PFSK-1 (cell line): ENCODE results near the gene TULP3.

Source experiments
- FOXP2 ChIP-seq: optimal IDR thresholded peaks from 2 replicates; pipeline ENCODE3; 2011; ENCODE audit warnings: borderline replicate concordance, control low read depth, inconsistent platforms; ENCODE audit not compliant: insufficient read depth; ENCODE audit errors: extremely low read length, extremely low read depth
- POLR2AphosphoS5 ChIP-seq: IDR thresholded peaks from 2 replicates; pipeline ENCODE4 v1.6.1; 2012; ENCODE audit warnings: low read depth, mild to moderate bottlenecking, control low read depth, low read length, moderate library complexity
- SIN3A ChIP-seq: IDR thresholded peaks from 2 replicates; pipeline ENCODE4 v1.6.1; 2012; ENCODE audit warnings: mild to moderate bottlenecking, low read length, moderate library complexity, borderline replicate concordance; ENCODE audit not compliant: insufficient read depth
- TAF1 ChIP-seq: IDR thresholded peaks from 2 replicates; pipeline ENCODE4 v1.6.1; 2012; ENCODE audit warnings: low read length, control low read depth, borderline replicate concordance; ENCODE audit not compliant: insufficient read depth
- TF ChIP-seq, protein P1 (sequence below), 2 experiments: IDR thresholded peaks; 2 replicates each; pipeline versions ENCODE4 v1.6.1 to v1.8.0; 2011 to 2012; ENCODE audit warnings: low read depth in 2 of 2, low read length in 2 of 2, control low read depth in 1 of 2, inconsistent platforms in 1 of 2, mild to moderate bottlenecking in 1 of 2, moderate library complexity in 1 of 2; ENCODE audit not compliant: insufficient read depth in 1 of 2

Gene TULP3

DNA sequence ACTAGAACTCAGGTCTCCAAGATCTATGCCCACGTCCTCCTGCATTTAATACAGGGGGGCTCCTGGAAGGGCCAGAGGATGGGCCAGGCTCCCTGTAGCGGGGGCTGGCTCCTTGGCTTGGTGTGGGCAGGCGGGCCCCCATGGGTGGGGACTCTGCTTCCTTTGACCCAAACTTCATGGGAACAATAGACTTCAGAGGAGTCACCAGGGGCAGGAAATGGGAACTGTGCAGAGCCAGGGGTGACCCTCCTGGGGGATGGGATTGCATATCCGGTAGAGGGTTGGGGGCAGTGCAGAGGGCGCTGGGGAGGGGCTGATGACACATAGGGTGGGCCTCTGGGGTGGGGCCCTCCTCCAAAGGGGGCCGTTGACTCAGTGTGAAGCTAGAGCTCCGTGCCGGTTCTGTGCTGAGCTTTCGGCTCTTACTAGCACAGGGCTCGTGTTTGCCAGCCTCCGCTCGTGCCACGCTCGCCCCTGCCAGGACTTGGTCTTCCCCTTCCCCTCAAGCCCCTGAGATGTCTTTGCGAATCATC is 73.1 kb downstream of the TULP3 start:
- TF ChIP-seq FOXP2 (no peak), SIN3A (no peak), TAF1 (no peak), POLR2AphosphoS5 (no peak)
- TF ChIP-seq, protein P1, sequence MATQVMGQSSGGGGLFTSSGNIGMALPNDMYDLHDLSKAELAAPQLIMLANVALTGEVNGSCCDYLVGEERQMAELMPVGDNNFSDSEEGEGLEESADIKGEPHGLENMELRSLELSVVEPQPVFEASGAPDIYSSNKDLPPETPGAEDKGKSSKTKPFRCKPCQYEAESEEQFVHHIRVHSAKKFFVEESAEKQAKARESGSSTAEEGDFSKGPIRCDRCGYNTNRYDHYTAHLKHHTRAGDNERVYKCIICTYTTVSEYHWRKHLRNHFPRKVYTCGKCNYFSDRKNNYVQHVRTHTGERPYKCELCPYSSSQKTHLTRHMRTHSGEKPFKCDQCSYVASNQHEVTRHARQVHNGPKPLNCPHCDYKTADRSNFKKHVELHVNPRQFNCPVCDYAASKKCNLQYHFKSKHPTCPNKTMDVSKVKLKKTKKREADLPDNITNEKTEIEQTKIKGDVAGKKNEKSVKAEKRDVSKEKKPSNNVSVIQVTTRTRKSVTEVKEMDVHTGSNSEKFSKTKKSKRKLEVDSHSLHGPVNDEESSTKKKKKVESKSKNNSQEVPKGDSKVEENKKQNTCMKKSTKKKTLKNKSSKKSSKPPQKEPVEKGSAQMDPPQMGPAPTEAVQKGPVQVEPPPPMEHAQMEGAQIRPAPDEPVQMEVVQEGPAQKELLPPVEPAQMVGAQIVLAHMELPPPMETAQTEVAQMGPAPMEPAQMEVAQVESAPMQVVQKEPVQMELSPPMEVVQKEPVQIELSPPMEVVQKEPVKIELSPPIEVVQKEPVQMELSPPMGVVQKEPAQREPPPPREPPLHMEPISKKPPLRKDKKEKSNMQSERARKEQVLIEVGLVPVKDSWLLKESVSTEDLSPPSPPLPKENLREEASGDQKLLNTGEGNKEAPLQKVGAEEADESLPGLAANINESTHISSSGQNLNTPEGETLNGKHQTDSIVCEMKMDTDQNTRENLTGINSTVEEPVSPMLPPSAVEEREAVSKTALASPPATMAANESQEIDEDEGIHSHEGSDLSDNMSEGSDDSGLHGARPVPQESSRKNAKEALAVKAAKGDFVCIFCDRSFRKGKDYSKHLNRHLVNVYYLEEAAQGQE (IDR thresholded peaks at IDR 0.05; ENCODE audit: insufficient read depth in 1 of 2, low read depth in 2 of 2, low read length in 2 of 2): no peak

DNA sequence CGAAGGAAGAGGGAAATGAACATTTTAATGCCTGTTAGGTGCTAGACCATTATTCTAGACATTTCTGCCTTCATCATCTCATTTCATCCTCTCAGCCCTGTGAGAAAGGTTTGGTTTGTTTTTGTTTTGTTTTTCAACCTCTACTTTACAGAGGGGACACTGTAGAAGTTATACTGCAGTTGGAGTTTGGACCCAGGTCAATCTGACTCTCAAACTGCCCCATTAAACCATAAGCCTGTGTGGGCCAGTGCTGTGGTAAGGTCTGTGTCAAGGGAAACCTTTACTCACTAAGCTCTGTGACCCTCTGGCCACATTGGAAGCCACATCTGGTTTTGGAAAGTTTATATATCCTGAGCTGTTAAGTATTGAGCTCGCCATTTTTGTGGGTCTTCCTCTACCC is 77.0 kb downstream of the TULP3 start:
- no peak for TF ChIP-seq FOXP2
- TF ChIP-seq, protein P1 (IDR thresholded peaks at IDR 0.05; ENCODE audit: insufficient read depth in 1 of 2, low read depth in 2 of 2, low read length in 2 of 2): no peak
- TF ChIP-seq SIN3A: no peak

DNA sequence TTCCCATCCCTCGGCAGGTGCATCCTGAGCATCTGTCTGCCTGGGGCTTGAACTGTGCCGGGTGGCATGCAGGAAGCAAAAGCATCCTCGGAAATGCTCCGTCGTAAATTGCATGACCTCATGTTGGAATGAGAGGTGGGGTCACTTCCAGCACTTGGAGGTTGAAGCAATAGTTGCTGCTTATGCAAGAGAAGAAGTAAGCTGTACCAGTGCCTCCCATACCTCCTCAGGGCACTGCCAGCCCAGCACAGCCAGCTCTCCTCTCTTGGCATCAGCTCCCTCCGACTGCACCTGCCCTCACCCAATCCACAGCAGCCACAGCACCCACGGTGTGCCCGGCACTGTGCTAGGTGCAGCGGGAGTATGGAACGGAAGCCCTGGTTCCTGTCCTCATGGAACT is 80.1 kb downstream of the TULP3 start:
- no peak for TF ChIP-seq POLR2AphosphoS5
- TF ChIP-seq FOXP2: no peak
- TF ChIP-seq, protein P1 (IDR thresholded peaks at IDR 0.05; ENCODE audit: insufficient read depth in 1 of 2, low read depth in 2 of 2, low read length in 2 of 2): no peak
- TF ChIP-seq TAF1: no peak
- TF ChIP-seq SIN3A: no peak

DNA sequence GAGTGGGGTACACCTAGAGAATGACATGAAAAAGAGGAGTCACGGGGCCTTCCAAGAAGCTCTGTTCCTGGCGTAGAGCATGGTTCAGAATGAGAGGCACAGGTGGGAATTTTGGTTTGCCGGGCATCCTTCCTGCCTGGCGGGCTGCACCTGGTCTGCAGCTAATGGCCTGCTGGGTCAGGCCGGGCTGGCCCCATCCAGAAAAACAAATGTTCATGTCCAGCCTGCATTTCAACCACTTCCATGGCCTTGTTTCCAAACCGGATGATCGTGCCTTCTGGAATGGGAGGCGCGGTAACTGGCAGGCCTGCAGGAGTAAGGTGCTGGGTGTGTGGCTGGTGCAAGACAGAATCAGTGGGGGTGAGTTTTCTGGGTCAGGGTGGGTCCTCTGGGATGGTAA is 82.9 kb downstream of the TULP3 start:
- TF ChIP-seq TAF1 (no peak), POLR2AphosphoS5 (no peak), FOXP2 (no peak), SIN3A (no peak)
- TF ChIP-seq, protein P1 (IDR thresholded peaks at IDR 0.05; ENCODE audit: insufficient read depth in 1 of 2, low read depth in 2 of 2, low read length in 2 of 2): no peak

DNA sequence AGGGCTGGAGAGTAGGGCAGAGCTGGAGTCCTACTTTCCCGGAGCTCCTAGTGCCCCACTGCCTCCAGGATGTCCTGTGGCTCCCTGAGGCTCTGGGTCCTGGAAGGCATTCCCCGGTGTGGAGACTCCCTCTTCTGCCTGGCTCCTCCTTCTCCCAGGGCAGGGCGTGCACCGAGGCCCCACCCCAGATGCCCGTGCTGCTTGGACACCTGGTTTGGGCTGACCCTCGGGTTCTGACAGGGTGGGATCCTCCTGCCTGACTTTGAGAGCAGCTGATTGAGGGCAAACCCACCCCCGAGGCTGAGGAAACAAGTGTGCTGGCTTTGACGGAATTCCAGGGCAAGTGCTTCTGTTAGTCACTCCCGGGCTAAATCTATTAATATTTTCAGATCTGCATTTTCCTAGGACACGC is 83.9 kb downstream of the TULP3 start:
- TF ChIP-seq, protein P1 (IDR thresholded peaks at IDR 0.05; ENCODE audit: insufficient read depth in 1 of 2, low read depth in 2 of 2, low read length in 2 of 2): no peak
- TF ChIP-seq SIN3A: no peak
- TF ChIP-seq POLR2AphosphoS5: no peak
- no peak for TF ChIP-seq FOXP2
- TF ChIP-seq TAF1: no peak
